Neural progenitor cell (in vitro differentiated cells): ENCODE data around the gene SYNGR3. TPM values are rescaled to one million over a fixed set of nuclear protein-coding genes. Genes with fewer than 3 reads are reported as not detected.

Source experiments
- DNase-seq: peaks from one replicate; pipeline ENCODE4 v3.0.0-alpha.2; 2016; ENCODE audit warnings: low spot score
- H2AFZ ChIP-seq: fragments of 200-600 bp; sonication (generic); replicated peaks from 2 replicates; pipeline ENCODE4 v1.6.1; 2016; ENCODE audit warnings: antibody characterized with exemption
- H3F3A ChIP-seq: fragments of 200-600 bp; sonication (generic); 2 replicates; pipeline ENCODE4 v1.6.1; 2016; ENCODE audit warnings: antibody characterized with exemption, low read depth
- H3K27ac ChIP-seq: fragments of 200-600 bp; sonication (generic); 2 replicates; pipeline ENCODE4 v1.5.1; 2016; ENCODE audit warnings: mild to moderate bottlenecking
- H3K27me3 ChIP-seq: fragments of 200-600 bp; sonication (generic); 2 replicates; pipeline ENCODE4 v1.6.1; 2016; ENCODE audit warnings: mild to moderate bottlenecking, moderate library complexity
- H3K36me3 ChIP-seq: fragments of 200-600 bp; sonication (generic); 2 replicates; pipeline ENCODE4 v1.5.1; 2016
- H3K4me1 ChIP-seq: fragments of 200-600 bp; sonication (generic); 2 replicates; pipeline ENCODE4 v1.6.1; 2016; ENCODE audit warnings: mixed run types
- H3K4me2 ChIP-seq: fragments of 200-600 bp; sonication (generic); 2 replicates; pipeline ENCODE4 v1.6.1; 2016
- H3K4me3 ChIP-seq: fragments of 200-600 bp; sonication (generic); 2 replicates; pipeline ENCODE4 v1.5.1; 2016
- H3K79me2 ChIP-seq: fragments of 200-600 bp; sonication (generic); 2 replicates; pipeline ENCODE4 v1.6.1; 2016; ENCODE audit warnings: low read depth
- H3K9ac ChIP-seq: fragments of 200-600 bp; sonication (generic); 2 replicates; pipeline ENCODE4 v1.6.1; 2016
- H3K9me3 ChIP-seq: fragments of 200-600 bp; sonication (generic); 2 replicates; pipeline ENCODE4 v1.5.1; 2016; ENCODE audit warnings: low read depth
- H4K20me1 ChIP-seq: fragments of 200-600 bp; sonication (generic); 2 replicates; pipeline ENCODE4 v1.6.1; 2016; ENCODE audit warnings: low read depth
- H3K27ac Mint-ChIP-seq: 3 replicates; pipeline ENCODE4 v1.8.0; 2021; ENCODE audit warnings: mixed read lengths
- H3K27me3 Mint-ChIP-seq: 2 replicates; pipeline ENCODE4 v1.8.0; 2022; ENCODE audit warnings: low read depth, mild to moderate bottlenecking, inconsistent platforms, moderate library complexity, mixed read lengths; ENCODE audit not compliant: insufficient read depth
- H3K36me3 Mint-ChIP-seq: 3 replicates; pipeline ENCODE4 v1.8.0; 2021; ENCODE audit warnings: mixed read lengths
- H3K4me1 Mint-ChIP-seq: 3 replicates; pipeline ENCODE4 v1.8.0; 2021; ENCODE audit warnings: mixed read lengths
- H3K4me3 Mint-ChIP-seq: 3 replicates; pipeline ENCODE4 v1.8.0; 2021; ENCODE audit warnings: mild to moderate bottlenecking, moderate library complexity, mixed read lengths
- H3K9me3 Mint-ChIP-seq: 3 replicates; pipeline ENCODE4 v1.8.0; 2020; ENCODE audit warnings: mixed read lengths
- CTCF ChIP-seq: fragments of 200-600 bp; sonication (generic); IDR thresholded peaks from 2 replicates; pipeline ENCODE4 v1.5.1; 2017; ENCODE audit warnings: antibody characterized with exemption, mild to moderate bottlenecking
- EZH2 ChIP-seq: fragments of 200-600 bp; sonication (generic); IDR thresholded peaks from 2 replicates; pipeline ENCODE4 v1.6.1; 2017; ENCODE audit warnings: antibody characterized with exemption, mild to moderate bottlenecking, moderate library complexity
- EZH2phosphoT487 ChIP-seq: fragments of 200-600 bp; sonication (generic); IDR thresholded peaks from 2 replicates; pipeline ENCODE4 v1.6.1; 2017; ENCODE audit warnings: antibody characterized with exemption
- total RNA-seq: library from RNA; depleted of rRNA; stranded (reverse); fragments of >200 nt; gene quantifications from 2 replicates; pipeline ENCODE4 v1.2.3, GENCODE V29; 2015; ENCODE audit warnings: low replicate concordance

The SYNGR3 gene
- total RNA-seq, 1 donor from 2014 or later, result 4.4 TPM

- Histone ChIP-seq H3K27me3 (no peaks in the 10 kb centered on the region), H3K9me3 (no peaks in the 10 kb centered on the region), H3K79me2 (no peaks in the 10 kb centered on the region), H3K4me1 (peaks cover 6% of the 10 kb centered on the region), H3K36me3 (no peaks in the 10 kb centered on the region), H2AFZ (no peak overlapping the region), H3K27ac (no peak overlapping the region), H4K20me1 (no peaks in the 10 kb centered on the region), H3K9ac (no peak overlapping the region), H3K4me2 (no peak overlapping the region), H3F3A (no peaks in the 10 kb centered on the region), H3K4me3 (no peak overlapping the region)
- no peak for TF ChIP-seq EZH2
- Mint-ChIP-seq H3K27me3 (peaks cover 2% of the 10 kb centered on the region), H3K4me3 (no peak overlapping the region), H3K27ac (no peak overlapping the region), H3K36me3 (no peaks in the 10 kb centered on the region), H3K9me3 (no peaks in the 10 kb centered on the region), H3K4me1 (peaks cover 6% of the 10 kb centered on the region)
- DNase-seq, result no peak
Measured at GRCh38 chr16:2037115-2037514, 47.3 kb downstream of the SYNGR3 start.

- no peak overlapping the region for H3K4me2 ChIP-seq
- no peaks in the 10 kb centered on the region for H3K27me3 ChIP-seq
- peaks cover 2% of the 10 kb centered on the region for H3K27me3 Mint-ChIP-seq
- no peak overlapping the region for H3K4me3 ChIP-seq
- H3K9ac ChIP-seq, result no peak overlapping the region
- no peaks in the 10 kb centered on the region for H3K79me2 ChIP-seq
- H3K27ac Mint-ChIP-seq, result no peak overlapping the region
- no peaks in the 10 kb centered on the region for H3K9me3 Mint-ChIP-seq
- no peaks in the 10 kb centered on the region for H3K36me3 Mint-ChIP-seq
- H3K9me3 ChIP-seq, result no peaks in the 10 kb centered on the region
- DNase-seq, result no peak
- no peak overlapping the region for H3K27ac ChIP-seq
- H3K4me1 ChIP-seq, result peaks cover 6% of the 10 kb centered on the region
- peaks cover 3% of the 10 kb centered on the region for H3K4me1 Mint-ChIP-seq
- H2AFZ ChIP-seq, result no peak overlapping the region
- H3K4me3 Mint-ChIP-seq, result no peak overlapping the region
- no peaks in the 10 kb centered on the region for H3K36me3 ChIP-seq
- no peaks in the 10 kb centered on the region for H4K20me1 ChIP-seq
- no peaks in the 10 kb centered on the region for H3F3A ChIP-seq
- no peak for TF ChIP-seq CTCF
- TF ChIP-seq EZH2, result no peak
- no peak for TF ChIP-seq EZH2phosphoT487
Measured at GRCh38 chr16:2037647-2038381, 48.0 kb downstream of the SYNGR3 start.

- no peaks in the 10 kb centered on the region for H3K27me3 ChIP-seq
- Mint-ChIP-seq H3K4me3 (no peak overlapping the region), H3K36me3 (no peaks in the 10 kb centered on the region), H3K9me3 (no peaks in the 10 kb centered on the region), H3K27me3 (peaks cover 2% of the 10 kb centered on the region), H3K4me1 (peaks cover 3% of the 10 kb centered on the region), H3K27ac (peak overlapping the region; percentile 53)
- H3F3A ChIP-seq, result no peaks in the 10 kb centered on the region
- no peak overlapping the region for H3K4me3 ChIP-seq
- no peak overlapping the region for H3K27ac ChIP-seq
- peaks cover 6% of the 10 kb centered on the region for H3K4me1 ChIP-seq
- no peak overlapping the region for H3K9ac ChIP-seq
- H3K79me2 ChIP-seq, result no peaks in the 10 kb centered on the region
- no peak overlapping the region for H3K4me2 ChIP-seq
- no peaks in the 10 kb centered on the region for H3K9me3 ChIP-seq
- DNase-seq, result no peak
- no peaks in the 10 kb centered on the region for H4K20me1 ChIP-seq
- no peak overlapping the region for H2AFZ ChIP-seq
- H3K36me3 ChIP-seq, result no peaks in the 10 kb centered on the region
- TF ChIP-seq EZH2phosphoT487 (no peak), EZH2 (no peak), CTCF (no peak)
Measured at GRCh38 chr16:2038382-2039231, 48.8 kb downstream of the SYNGR3 start.
